ENCODE results near the gene HPX. TPM values are rescaled to one million over a fixed set of nuclear protein-coding genes. Genes with fewer than 3 reads are reported as not detected.

Gene HPX
- 0.32 and 0.57 TPM in 2 replicates for total RNA-seq

GRCh38 chr11:6440906-6441358 is at the start of gene HPX:
HPX (minus strand) TSS chr11:6440987; CDS start chr11:6440963, 24 bp downstream.

GRCh38 chr11:6481012-6481923 is 40.5 kb upstream of the HPX start, which contains the start of the genes ARFIP2 and TIMM10B:
ARFIP2 (minus strand) TSS chr11:6481331; CDS start chr11:6480421, 910 bp downstream.
TIMM10B (plus strand) TSS chr11:6481501; CDS start chr11:6481517, 16 bp downstream.

GRCh38 chr11:6473451-6474412 is 32.9 kb upstream of the HPX start, which contains the start of gene TRIM3:
TRIM3 (minus strand) TSS chr11:6473941; CDS start chr11:6465695, 8,246 bp downstream.

GRCh38 chr11:6419009-6419631 is 21.7 kb downstream of the HPX start, which contains the start of gene APBB1:
APBB1 (minus strand) TSS chr11:6419094; CDS start chr11:6411347, 7,747 bp downstream.

GRCh38 chr11:6389905-6390717 is 50.7 kb downstream of the HPX start, which contains the start of gene SMPD1:
SMPD1 (plus strand) TSS chr11:6390474; CDS start chr11:6390599, 125 bp downstream.

Other genes starting within 250 kb of the HPX start
- gene OR52W1, start 241.8 kb downstream of the HPX start, total RNA-seq: not detected in 2 replicates
- gene C11orf42, start 235.4 kb downstream of the HPX start, total RNA-seq: not detected in 2 replicates
- gene FHIP1B, start 206.4 kb downstream of the HPX start, total RNA-seq: 5.2 and 10.1 TPM in 2 replicates
- not detected in 2 replicates for gene CNGA4, start 201.9 kb downstream of the HPX start, total RNA-seq
- 0.13 TPM in 1 of 2 replicates, not detected in the other for gene CCKBR, start 181.1 kb downstream of the HPX start, total RNA-seq
- gene CAVIN3, start 120.5 kb downstream of the HPX start, total RNA-seq: 66.6 and 182 TPM in 2 replicates
- gene SMPD1, start 50.5 kb downstream of the HPX start, total RNA-seq: 12.6 and 28.5 TPM in 2 replicates
- 37.8 and 38.0 TPM in 2 replicates for gene APBB1, start 21.9 kb downstream of the HPX start, total RNA-seq
- 19.8 and 28.1 TPM in 2 replicates for gene TRIM3, start 33.0 kb upstream of the HPX start, total RNA-seq
- gene ARFIP2, start 40.3 kb upstream of the HPX start, total RNA-seq: 30.1 and 36.5 TPM in 2 replicates
- 21.8 and 25.3 TPM in 2 replicates for gene TIMM10B, start 40.5 kb upstream of the HPX start, total RNA-seq
- gene DNHD1, start 56.3 kb upstream of the HPX start, total RNA-seq: 1.3 and 4.5 TPM in 2 replicates
- gene RRP8, start 162.6 kb upstream of the HPX start, total RNA-seq: 7.1 and 15.1 TPM in 2 replicates
- gene ILK, start 162.8 kb upstream of the HPX start, total RNA-seq: 139 and 265 TPM in 2 replicates
- 22.5 and 46.9 TPM in 2 replicates for gene TAF10, start 171.2 kb upstream of the HPX start, total RNA-seq
- gene TPP1, start 178.4 kb upstream of the HPX start, total RNA-seq: 35.5 and 214 TPM in 2 replicates
- 20.2 and 92.1 TPM in 2 replicates for gene DCHS1, start 214.8 kb upstream of the HPX start, total RNA-seq
- 64.3 and 65.7 TPM in 2 replicates for gene MRPL17, start 242.4 kb upstream of the HPX start, total RNA-seq

Data from bladder microvascular endothelial cell (primary cell).